ENCODE measurements around the gene NTM. TPM values are rescaled to one million over a fixed set of nuclear protein-coding genes. Genes with fewer than 3 reads are reported as not detected.

NTM gene
- total RNA-seq, 1 experiment from 2014 or later: 9.9 TPM

- H2AFZ ChIP-seq (ENCODE audit: low read length): no peak overlapping the region
- Mint-ChIP-seq H3K4me3 (no peak overlapping the region), H3K4me1 (peaks cover 34 to 43% of the 10 kb centered on the region in 2 experiments), H3K9me3 (no peaks in the 10 kb centered on the region), H3K27me3 (ENCODE audit: low read depth) (no peaks in the 10 kb centered on the region), H3K36me3 (ENCODE audit: insufficient read depth in 1 of 3, low read depth in 3 of 3) (peaks cover 0 to 5% (median 4%) of the 10 kb centered on the region in 3 experiments; a peak in 2 of 7 replicates), H3K27ac (no peak overlapping the region)
- H4K20me1 ChIP-seq (ENCODE audit: control insufficient read depth, insufficient read depth, insufficient read length): no peaks in the 10 kb centered on the region
- no peak overlapping the region for H2BK5ac ChIP-seq (ENCODE audit: insufficient read length, low read length)
- no peak overlapping the region for H4K8ac ChIP-seq (replicated peaks; ENCODE audit: insufficient read length, low read depth, low read length)
- H2AK5ac ChIP-seq (ENCODE audit: insufficient read length, low read length): no peak overlapping the region
- H3K9me3 ChIP-seq (ENCODE audit: control insufficient read depth, low read depth, low read length): no peaks in the 10 kb centered on the region
- TF ChIP-seq CTCF (conservative IDR thresholded peaks at IDR 0.05): no peak
- no peak overlapping the region for H3K18ac ChIP-seq (ENCODE audit: insufficient read length, low read depth, low read length)
- H4K5ac ChIP-seq (ENCODE audit: insufficient read length, low read depth, low read length): no peak overlapping the region
- H2BK20ac ChIP-seq (ENCODE audit: low read depth, low read length, poor library complexity, severe bottlenecking): no peak overlapping the region
- H3K27me3 ChIP-seq (ENCODE audit: insufficient read depth, low read length): no peaks in the 10 kb centered on the region
- no peak overlapping the region for H3K9ac ChIP-seq (ENCODE audit: extremely low read depth, insufficient read length, low read length)
- no peak overlapping the region for H2BK120ac ChIP-seq (ENCODE audit: low read depth, low read length, poor library complexity, severe bottlenecking)
- no peak overlapping the region for H3K4me2 ChIP-seq (ENCODE audit: insufficient read depth, insufficient read length, low read length)
- H2BK15ac ChIP-seq (ENCODE audit: low read depth, low read length): no peak overlapping the region
- no peak overlapping the region for H3K56ac ChIP-seq (ENCODE audit: insufficient read length, low read depth, low read length)
- no peaks in the 10 kb centered on the region for H3K23me2 ChIP-seq (ENCODE audit: insufficient read length, low read depth, low read length, poor library complexity, severe bottlenecking)
- H3T11ph ChIP-seq (ENCODE audit: low read length): no peak overlapping the region
- no peak overlapping the region for H3K14ac ChIP-seq (ENCODE audit: insufficient read depth, low read length)
- peaks cover 6% of the 10 kb centered on the region; the same call in 1 of the 2 replicates for H3K4me1 ChIP-seq (ENCODE audit: insufficient read depth, low read length)
- no peak overlapping the region for H3K27ac ChIP-seq (ENCODE audit: insufficient read length, low read depth, low read length)
- WGBS (ENCODE audit: extremely low coverage, insufficient read length, low lambda C conversion rate): no CpG with 5 or more reads among the region's 4 CpGs
- no peak overlapping the region for H4K91ac ChIP-seq (ENCODE audit: insufficient read length, low read depth, low read length)
- no peaks in the 10 kb centered on the region for H3K79me2 ChIP-seq (ENCODE audit: insufficient read depth, low read length)
- H3K79me1 ChIP-seq (ENCODE audit: insufficient read depth, low read depth, low read length, poor library complexity, severe bottlenecking): no peaks in the 10 kb centered on the region
- H3K4ac ChIP-seq (ENCODE audit: low read depth, low read length): no peak overlapping the region
- DNase-seq: no peak
- no peak overlapping the region for H3K23ac ChIP-seq (ENCODE audit: insufficient read length, low read depth, low read length)
- no peak overlapping the region for H2BK12ac ChIP-seq (ENCODE audit: insufficient read length, low read depth, low read length)
Observed at GRCh38 chr11:132048040-132048439, 677.6 kb downstream of the NTM start.
